Stimulated activated CD8-positive, alpha-beta memory T cell treated with anti-CD3 and anti-CD28 coated beads, Interleukin-4, amount 100 ng/mL, for 1 hour (primary cell): ENCODE results near the gene IL1RAP.

ENCODE experiments used
- DNase-seq, 2 donors: peaks; one replicate each; pipeline ENCODE4 v3.0.0-alpha.2; 2020; ENCODE audit warnings: low read depth in 2 of 2, low spot score in 1 of 2

IL1RAP gene

GRCh38 chr3:190606596-190606995 is 92.7 kb downstream of the IL1RAP start:
- DNase-seq, result no peak

GRCh38 chr3:190607021-190607420 is 93.1 kb downstream of the IL1RAP start:
- DNase-seq, result no peak

GRCh38 chr3:190608850-190609589 is 95.1 kb downstream of the IL1RAP start:
- no peak for DNase-seq

GRCh38 chr3:190614226-190615059 is 100.6 kb downstream of the IL1RAP start:
- DNase-seq, result no peak

GRCh38 chr3:190615060-190615384 is 101.1 kb downstream of the IL1RAP start:
- DNase-seq, result no peak

- no peak for DNase-seq
Measured at GRCh38 chr3:190615607-190616006, 101.7 kb downstream of the IL1RAP start.

- no peak for DNase-seq
Measured at GRCh38 chr3:190616637-190617036, 102.8 kb downstream of the IL1RAP start.

- DNase-seq, result no peak
Measured at GRCh38 chr3:190617185-190617584, 103.3 kb downstream of the IL1RAP start.

- DNase-seq, result no peak
Measured at GRCh38 chr3:190618330-190619030, 104.6 kb downstream of the IL1RAP start.

GRCh38 chr3:190619353-190619752 is 105.5 kb downstream of the IL1RAP start:
- no peak for DNase-seq

- no peak for DNase-seq
Measured at GRCh38 chr3:190619761-190620160, 105.9 kb downstream of the IL1RAP start.

- DNase-seq, result no peak
Measured at GRCh38 chr3:190620886-190621608, 107.2 kb downstream of the IL1RAP start.

- no peak for DNase-seq
Measured at GRCh38 chr3:190621927-190622326, 108.0 kb downstream of the IL1RAP start.

GRCh38 chr3:190624282-190624681 is 110.4 kb downstream of the IL1RAP start:
- DNase-seq, result no peak

- DNase-seq, result no peak
Measured at GRCh38 chr3:190626951-190627620, 113.2 kb downstream of the IL1RAP start.

- no peak for DNase-seq
Measured at GRCh38 chr3:190629088-190629487, 115.2 kb downstream of the IL1RAP start.

GRCh38 chr3:190631295-190631694 is 117.4 kb downstream of the IL1RAP start:
- DNase-seq, result no peak

- no peak for DNase-seq
Measured at GRCh38 chr3:190641564-190641963, 127.7 kb downstream of the IL1RAP start.

GRCh38 chr3:190642016-190642415 is 128.1 kb downstream of the IL1RAP start:
- no peak for DNase-seq

GRCh38 chr3:190644035-190644434 is 130.2 kb downstream of the IL1RAP start:
- DNase-seq, result no peak

- DNase-seq, result no peak
Measured at GRCh38 chr3:190644766-190645165, 130.9 kb downstream of the IL1RAP start.
